Measurements from ENCODE around the gene SFXN5. TPM values are rescaled to one million over a fixed set of nuclear protein-coding genes. Genes with fewer than 3 reads are reported as not detected.

Gene SFXN5
- total RNA-seq, 3 donors from 2014 or later, result 5.2 to 7.3 (median 5.3) TPM

DNA sequence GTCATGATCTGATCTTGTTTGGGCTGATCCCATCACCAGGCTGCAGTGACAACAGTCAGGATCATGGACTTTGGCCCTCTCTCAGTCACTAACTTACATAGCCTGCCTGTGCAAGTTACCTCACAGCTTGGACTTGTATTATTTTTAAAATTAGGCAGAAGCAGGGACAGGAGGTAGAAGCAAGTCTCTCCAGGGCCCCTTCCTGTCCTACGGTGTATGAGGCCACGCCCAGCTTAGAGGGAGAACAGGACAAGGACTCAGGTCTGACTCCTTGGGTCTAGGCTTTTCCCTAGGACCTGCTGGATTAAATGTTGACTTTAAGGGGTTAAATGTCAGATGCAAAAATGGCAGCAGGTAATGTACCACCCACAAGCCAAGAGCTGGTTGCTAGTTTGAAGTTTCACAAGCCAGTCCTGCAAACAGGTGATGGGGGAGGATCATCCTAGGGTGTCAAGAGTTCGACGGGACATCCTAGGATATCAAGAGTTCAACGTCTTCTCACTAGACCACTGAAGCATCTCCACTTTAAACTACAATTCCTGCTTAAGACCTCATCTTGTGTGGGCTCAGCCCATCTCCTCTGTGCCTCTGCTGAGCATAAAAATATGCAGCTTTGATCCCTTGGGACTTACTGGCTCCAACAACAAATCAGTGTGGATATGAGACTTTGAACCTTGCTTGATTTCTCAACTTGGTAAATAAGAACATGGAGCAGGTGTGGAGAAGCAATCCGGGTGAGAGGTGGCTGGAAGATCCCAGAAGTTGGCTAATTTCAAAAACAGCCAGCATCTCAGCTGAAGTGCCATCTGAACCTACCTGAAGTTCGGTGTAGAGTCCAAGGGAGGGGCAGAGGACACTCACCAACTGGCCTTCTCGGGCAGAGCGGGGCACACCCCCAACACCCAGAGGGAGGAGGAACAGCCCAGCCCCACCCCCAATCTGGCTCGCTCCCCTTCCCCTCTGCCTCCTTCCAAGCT is 39.5 kb downstream of the SFXN5 start:
- no peak overlapping the region for H3K4me3 Mint-ChIP-seq

DNA sequence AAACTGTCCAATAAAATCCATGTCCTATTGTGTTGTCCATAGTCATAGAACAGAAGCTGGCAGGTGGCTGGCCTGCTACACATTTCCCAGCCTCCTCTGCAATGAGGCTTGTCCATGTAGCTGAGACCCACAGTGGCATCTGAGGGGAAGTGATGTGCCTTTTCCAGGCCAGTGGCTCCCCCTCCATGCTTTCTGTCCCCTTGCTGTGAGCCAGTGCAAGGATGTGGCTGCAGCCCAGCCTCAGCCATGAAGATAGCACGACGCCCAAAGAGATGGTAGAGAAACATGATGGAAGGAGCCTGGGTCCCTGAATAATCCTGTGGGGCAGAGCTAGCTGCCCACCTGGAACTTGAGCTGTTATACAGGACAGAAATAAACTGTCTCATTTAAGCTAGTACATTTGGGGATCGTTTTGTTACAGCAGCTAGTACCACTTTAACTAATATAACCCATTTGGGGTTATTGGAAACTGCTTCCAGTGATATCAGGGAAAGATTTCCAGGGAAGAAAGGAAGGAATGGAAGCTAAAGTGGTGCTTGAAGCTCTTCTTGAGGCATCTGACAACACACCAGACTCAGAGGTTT is 40.3 kb downstream of the SFXN5 start:
- DNase-seq, result no peak
- H3K4me3 Mint-ChIP-seq, result no peak overlapping the region
- no peaks in the 10 kb centered on the region for H3K4me1 Mint-ChIP-seq (ENCODE audit: low read depth)
- no peak for ATAC-seq
- no peaks in the 10 kb centered on the region for H3K9me3 Mint-ChIP-seq
- H3K27me3 Mint-ChIP-seq (ENCODE audit: low read depth), result no peaks in the 10 kb centered on the region
- H3K36me3 Mint-ChIP-seq (ENCODE audit: insufficient read depth), result no peaks in the 10 kb centered on the region

More for the DNA sequence above, 39.5 kb downstream of the SFXN5 start:
- DNase-seq (no peak), ATAC-seq (no peak)
- Mint-ChIP-seq H3K4me1 (ENCODE audit: low read depth) (no peaks in the 10 kb centered on the region), H3K27me3 (ENCODE audit: low read depth) (no peaks in the 10 kb centered on the region), H3K36me3 (ENCODE audit: insufficient read depth) (no peaks in the 10 kb centered on the region), H3K9me3 (no peaks in the 10 kb centered on the region)

DNA sequence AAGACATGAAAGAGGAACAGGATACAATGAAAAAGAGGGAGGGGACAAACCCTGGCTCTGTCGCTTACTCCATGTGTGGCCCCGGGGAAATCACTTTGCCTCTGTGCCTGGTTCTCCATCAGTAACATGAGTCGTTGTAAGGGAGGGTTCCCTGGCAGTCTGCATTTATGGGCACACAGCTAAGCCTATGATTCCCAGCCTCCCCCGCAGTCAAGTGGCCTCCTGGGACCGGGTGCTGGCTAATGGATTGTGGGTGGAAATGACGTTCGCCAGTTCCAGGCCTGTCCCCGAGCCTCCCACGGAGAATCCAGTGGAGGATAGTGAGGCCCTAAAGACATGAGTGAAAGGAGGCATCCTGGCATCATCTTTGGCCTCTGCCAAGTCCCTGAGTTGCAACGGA is 42.7 kb downstream of the SFXN5 start:
- Mint-ChIP-seq H3K4me1 (ENCODE audit: low read depth) (no peaks in the 10 kb centered on the region), H3K27me3 (ENCODE audit: low read depth) (no peaks in the 10 kb centered on the region), H3K4me3 (no peak overlapping the region), H3K9me3 (no peaks in the 10 kb centered on the region), H3K36me3 (ENCODE audit: insufficient read depth) (peaks cover 2% of the 10 kb centered on the region)
- no peak for ATAC-seq
- DNase-seq, result no peak

DNA sequence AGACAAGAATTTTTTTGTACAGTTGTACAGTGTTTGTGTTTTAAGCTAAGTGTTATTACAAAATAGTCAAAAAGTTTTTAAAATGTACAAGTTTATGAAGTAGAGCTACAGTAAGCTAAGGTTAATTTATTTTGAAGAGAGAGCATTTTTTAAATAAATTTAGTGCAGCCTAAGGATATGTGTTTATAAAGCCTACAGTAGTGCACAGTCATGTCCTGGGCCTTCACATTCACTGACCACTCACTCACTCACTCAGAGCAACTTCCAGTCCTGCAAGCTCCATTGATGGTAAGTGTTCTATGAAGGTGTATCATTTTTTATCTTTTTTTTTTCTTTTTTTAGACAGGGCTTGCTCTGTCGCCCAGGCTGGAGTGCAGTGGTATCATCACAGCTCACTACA is 44.2 kb downstream of the SFXN5 start:
- Mint-ChIP-seq H3K4me3 (no peak overlapping the region), H3K9me3 (no peaks in the 10 kb centered on the region), H3K4me1 (ENCODE audit: low read depth) (no peaks in the 10 kb centered on the region), H3K36me3 (ENCODE audit: insufficient read depth) (peaks cover 7% of the 10 kb centered on the region), H3K27me3 (ENCODE audit: low read depth) (no peaks in the 10 kb centered on the region)
- ATAC-seq, result no peak
- DNase-seq, result no peak

DNA sequence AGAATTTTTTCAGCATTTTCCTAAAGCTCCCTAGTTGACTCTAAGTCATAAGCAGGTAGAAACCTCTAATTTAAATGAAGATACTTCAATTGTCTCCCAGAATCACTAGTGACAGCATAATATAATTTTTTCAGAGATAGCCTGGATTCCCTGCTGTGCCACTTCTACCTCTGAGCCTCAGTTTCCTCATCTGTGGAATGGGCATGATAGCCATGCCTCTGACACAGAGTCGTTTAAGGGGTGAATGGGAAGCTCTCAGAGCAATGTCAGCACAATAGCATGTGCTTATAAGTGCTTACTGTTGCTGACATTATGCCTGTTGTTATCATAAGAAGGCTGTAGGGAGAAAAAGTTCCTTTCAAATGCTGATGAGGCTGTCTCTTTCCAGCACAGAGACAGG is 48.0 kb downstream of the SFXN5 start:
- Mint-ChIP-seq H3K9me3 (no peaks in the 10 kb centered on the region), H3K27me3 (ENCODE audit: low read depth) (no peaks in the 10 kb centered on the region), H3K4me1 (ENCODE audit: low read depth) (no peaks in the 10 kb centered on the region), H3K4me3 (no peak overlapping the region), H3K36me3 (ENCODE audit: insufficient read depth) (peaks cover 7% of the 10 kb centered on the region)
- DNase-seq, result no peak
- ATAC-seq, result no peak

DNA sequence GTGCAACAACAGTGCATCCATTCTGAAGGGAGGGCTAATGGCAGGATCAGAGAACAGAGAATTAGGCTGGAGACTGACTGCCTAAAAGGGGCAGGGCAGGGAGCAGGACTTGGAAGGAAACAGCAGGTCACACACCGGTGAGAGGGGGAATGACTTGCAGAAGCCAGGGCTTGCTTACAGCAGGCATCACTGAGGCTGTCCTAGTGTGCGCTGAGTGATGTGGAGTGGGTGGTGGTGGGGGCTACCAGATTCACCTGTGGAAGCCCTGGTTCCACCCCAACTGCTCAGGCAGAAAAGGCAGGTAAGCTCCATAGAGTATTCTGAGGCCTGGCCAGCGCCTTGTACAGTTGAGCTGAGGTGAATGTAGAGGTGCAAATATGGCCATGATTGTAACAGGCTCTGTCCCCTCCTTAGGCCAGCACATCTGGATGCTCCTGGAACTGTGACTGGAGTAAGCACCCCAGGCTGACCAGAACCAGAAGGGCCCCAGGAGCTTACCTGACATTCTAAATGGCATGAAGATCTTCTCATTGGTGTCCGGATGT is 49.4 kb downstream of the SFXN5 start:
- no peak overlapping the region for H3K4me3 Mint-ChIP-seq
- ATAC-seq, result no peak
- no peaks in the 10 kb centered on the region for H3K9me3 Mint-ChIP-seq
- peaks cover 7% of the 10 kb centered on the region for H3K36me3 Mint-ChIP-seq (ENCODE audit: insufficient read depth)
- H3K4me1 Mint-ChIP-seq (ENCODE audit: low read depth), result no peaks in the 10 kb centered on the region
- no peaks in the 10 kb centered on the region for H3K27me3 Mint-ChIP-seq (ENCODE audit: low read depth)
- DNase-seq, result no peak

DNA sequence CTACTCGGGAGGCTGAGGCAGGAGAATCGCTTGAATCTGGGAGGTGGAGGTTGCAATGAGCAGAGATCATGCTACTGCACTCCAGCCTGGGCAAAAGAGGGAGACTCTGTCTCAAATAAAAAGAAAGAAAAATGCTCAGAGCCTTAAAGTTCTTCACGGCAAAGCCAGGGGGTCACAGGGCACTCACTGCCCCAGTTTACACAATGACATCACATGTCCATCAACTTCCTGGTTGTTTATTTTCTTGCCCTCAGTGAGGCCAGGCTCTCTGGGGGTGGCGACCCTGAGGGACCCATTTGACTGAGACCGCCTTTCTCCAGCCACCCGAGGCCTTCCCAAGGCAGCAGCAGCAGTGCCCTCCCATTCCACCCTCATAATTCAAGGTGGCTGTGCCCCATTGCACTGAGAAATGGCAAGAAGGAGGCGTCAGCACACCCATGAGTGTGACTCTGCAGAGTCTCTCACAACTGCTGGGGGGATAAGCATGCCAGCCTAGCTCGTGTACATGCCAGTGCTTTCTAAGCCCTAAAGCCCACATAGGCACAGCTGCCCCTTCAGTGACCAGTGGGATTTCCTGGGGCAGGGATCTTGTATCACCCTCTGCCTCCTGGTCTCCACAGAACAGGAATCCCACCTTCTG is 50.0 kb downstream of the SFXN5 start:
- no peaks in the 10 kb centered on the region for H3K9me3 Mint-ChIP-seq
- H3K27me3 Mint-ChIP-seq (ENCODE audit: low read depth), result no peaks in the 10 kb centered on the region
- peaks cover 7% of the 10 kb centered on the region for H3K36me3 Mint-ChIP-seq (ENCODE audit: insufficient read depth)
- no peaks in the 10 kb centered on the region for H3K4me1 Mint-ChIP-seq (ENCODE audit: low read depth)
- ATAC-seq, result no peak
- DNase-seq, result no peak
- no peak overlapping the region for H3K4me3 Mint-ChIP-seq

DNA sequence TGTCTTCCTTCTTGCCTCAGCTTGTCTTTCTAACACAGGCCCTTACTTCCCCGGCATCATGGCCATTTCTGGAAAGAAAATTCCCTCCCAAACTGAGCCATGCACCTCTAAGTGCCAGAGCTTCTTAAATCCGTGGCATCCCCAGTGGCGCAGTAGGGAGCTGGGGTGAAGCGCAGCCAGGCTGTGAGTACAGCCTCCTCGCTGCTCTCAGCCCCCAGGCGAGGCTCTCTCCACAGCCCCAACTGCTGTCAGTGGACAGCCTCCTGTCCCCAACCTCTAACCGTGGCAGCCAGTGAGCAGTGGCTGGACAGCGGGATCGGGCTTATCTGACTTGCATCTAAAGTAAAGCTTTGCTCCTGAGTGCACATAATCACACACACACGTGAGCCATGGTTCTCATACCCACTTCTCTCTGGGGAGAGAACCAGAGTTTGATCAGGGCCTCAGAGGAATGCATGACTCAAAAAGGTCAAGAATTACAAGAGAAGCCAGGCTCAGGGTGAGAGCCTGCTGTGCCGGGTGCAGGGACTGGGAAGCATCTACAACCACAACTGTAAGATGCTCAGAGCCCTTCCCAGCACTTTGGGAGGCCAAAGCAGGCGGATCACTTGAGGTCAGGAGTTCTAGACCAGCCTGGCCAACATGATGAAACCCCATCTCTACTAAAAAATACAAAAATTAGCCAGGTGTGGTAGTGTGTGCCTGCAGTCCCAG is 50.7 kb downstream of the SFXN5 start:
- DNase-seq (no peak), ATAC-seq (no peak)
- Mint-ChIP-seq H3K36me3 (ENCODE audit: insufficient read depth) (peaks cover 7% of the 10 kb centered on the region), H3K4me3 (no peak overlapping the region), H3K27me3 (ENCODE audit: low read depth) (no peaks in the 10 kb centered on the region), H3K4me1 (ENCODE audit: low read depth) (no peaks in the 10 kb centered on the region), H3K9me3 (no peaks in the 10 kb centered on the region)

DNA sequence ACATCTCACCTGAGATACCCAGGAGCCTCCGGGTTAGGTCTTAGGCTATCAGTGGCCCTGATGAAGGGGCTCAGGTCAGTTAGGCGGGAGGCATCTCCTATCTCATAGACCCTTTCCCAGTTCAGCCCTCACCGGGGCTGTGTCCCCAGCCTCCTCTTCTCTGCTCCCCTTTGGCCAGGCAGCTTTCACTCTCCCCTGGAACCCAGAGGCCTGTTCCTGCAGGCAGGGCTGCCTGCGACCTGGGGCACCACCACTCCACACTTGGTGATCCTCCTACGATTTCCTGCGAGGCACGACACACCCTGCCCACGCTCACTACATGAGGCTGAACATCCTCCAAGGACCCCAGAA is 51.2 kb downstream of the SFXN5 start:
- ATAC-seq (no peak), DNase-seq (no peak)
- Mint-ChIP-seq H3K4me1 (ENCODE audit: low read depth) (no peaks in the 10 kb centered on the region), H3K27me3 (ENCODE audit: low read depth) (no peaks in the 10 kb centered on the region), H3K4me3 (no peak overlapping the region), H3K9me3 (no peaks in the 10 kb centered on the region), H3K36me3 (ENCODE audit: insufficient read depth) (peaks cover 7% of the 10 kb centered on the region)

DNA sequence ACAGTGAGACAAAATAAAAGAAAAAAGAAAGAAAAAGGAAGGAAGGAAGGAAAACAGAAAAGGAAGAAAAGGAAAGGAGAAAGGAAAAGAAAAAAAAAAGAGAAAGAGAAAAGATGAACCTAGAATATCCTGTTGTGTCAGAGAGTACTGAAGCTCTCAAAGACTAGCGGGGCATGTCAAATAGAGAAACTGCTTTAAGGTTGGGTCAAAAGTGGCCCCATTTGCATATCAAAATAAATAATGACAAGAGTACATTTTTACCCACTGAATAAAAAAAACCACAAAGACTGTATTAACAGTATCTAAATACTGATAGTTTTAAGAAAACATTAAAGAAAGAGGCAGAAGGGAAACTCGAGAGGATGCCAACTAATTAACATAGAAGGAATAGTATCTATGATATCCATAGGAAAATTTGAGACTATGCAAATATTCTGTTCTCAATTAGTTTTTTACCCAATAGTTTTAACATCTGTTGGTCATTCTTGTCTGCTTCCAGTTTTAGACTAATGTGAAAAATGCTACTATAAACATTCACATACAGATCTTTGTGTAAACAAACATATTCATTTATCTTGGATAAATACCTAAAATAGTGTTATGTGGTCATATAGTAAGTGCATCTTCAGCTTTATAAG is 53.2 kb downstream of the SFXN5 start:
- Mint-ChIP-seq H3K4me3 (no peak overlapping the region), H3K4me1 (ENCODE audit: low read depth) (no peaks in the 10 kb centered on the region), H3K9me3 (no peaks in the 10 kb centered on the region), H3K27me3 (ENCODE audit: low read depth) (no peaks in the 10 kb centered on the region), H3K36me3 (ENCODE audit: insufficient read depth) (peaks cover 5% of the 10 kb centered on the region)
- DNase-seq (no peak), ATAC-seq (no peak)

DNA sequence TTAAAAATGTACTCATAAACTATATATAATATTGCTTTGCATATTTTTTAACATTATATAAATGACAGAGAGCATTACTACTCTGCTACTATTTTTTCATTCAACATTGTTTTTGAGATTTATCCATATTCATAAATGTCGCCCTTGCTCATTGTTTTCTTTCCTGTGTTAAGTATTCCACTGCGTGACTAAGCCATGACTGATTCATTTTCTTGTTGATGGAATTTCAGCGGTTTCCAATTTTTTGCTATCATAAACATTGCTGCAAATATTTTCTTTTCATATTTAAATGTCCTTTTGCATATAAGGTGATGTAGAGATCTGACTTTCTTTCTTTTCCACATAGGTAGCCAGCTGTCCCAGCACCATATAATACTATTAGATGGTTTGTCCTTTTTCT is 57.6 kb downstream of the SFXN5 start:
- no peak for ATAC-seq
- Mint-ChIP-seq H3K4me3 (no peak overlapping the region), H3K36me3 (ENCODE audit: insufficient read depth) (no peaks in the 10 kb centered on the region), H3K4me1 (ENCODE audit: low read depth) (no peaks in the 10 kb centered on the region), H3K27me3 (ENCODE audit: low read depth) (no peaks in the 10 kb centered on the region), H3K9me3 (no peaks in the 10 kb centered on the region)
- no peak for DNase-seq

DNA sequence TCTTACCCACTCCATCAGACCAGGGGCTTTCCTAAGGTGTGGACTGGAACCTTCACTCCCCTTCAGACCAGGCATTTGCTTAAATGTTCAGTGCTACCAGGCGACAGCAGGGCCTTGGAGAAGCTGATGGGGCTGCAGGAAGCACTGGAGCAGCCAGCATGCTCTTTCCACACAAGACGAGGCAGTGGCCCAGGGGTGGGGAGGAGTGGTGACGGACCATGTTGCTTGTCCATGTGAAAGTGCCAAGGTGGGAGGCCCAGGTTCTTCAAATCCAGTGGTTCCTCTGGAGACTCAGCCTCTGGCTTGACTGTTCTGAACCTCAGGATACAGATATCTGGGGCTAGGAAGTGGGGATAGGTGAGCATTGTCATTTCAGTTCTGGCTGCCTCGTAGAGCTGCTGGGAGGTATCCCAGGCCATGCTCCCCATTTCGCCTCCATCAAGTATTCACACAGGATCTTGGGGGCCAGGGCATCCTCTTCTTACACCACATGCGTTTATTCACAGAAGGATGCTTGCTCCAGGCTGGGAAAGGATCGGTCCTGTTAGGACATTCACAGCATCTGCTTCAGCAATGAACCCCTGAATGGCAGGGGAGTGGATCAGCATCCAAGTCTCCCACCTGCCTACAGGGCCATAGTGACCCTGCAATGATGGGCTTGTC is 62.2 kb downstream of the SFXN5 start:
- Mint-ChIP-seq H3K9me3 (no peaks in the 10 kb centered on the region), H3K27me3 (ENCODE audit: low read depth) (no peaks in the 10 kb centered on the region), H3K36me3 (ENCODE audit: insufficient read depth) (no peaks in the 10 kb centered on the region), H3K4me3 (no peak overlapping the region), H3K4me1 (ENCODE audit: low read depth) (no peaks in the 10 kb centered on the region)
- no peak for ATAC-seq
- DNase-seq, result no peak

DNA sequence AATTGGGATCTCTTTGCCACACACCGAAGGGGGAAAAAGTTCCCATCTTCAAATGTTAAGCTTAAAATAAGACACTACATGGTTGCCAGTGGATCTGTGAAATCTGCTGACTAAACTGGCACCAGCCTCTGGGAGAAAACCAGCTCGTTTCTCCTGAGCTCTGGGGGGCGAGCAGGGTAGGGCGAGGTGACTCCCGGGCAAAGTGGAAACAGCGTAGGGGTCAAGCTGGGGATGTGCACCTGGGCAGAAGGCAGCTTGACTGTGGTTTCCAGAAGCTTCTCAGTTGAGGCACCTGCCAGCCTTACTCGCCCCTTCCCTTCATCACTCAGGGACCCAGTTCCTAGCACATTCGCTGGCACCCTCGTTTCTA is 62.8 kb downstream of the SFXN5 start:
- Mint-ChIP-seq H3K9me3 (no peaks in the 10 kb centered on the region), H3K4me1 (ENCODE audit: low read depth) (no peaks in the 10 kb centered on the region), H3K4me3 (no peak overlapping the region), H3K36me3 (ENCODE audit: insufficient read depth) (no peaks in the 10 kb centered on the region), H3K27me3 (ENCODE audit: low read depth) (no peaks in the 10 kb centered on the region)
- ATAC-seq (no peak), DNase-seq (no peak)

Measured in activated T-cell treated with anti-CD3 and anti-CD28 coated beads, Interleukin-2, amount 50 U/mL, for 4 hours (primary cell).